ENCODE results near the gene INPP5A.

The INPP5A gene

DNA sequence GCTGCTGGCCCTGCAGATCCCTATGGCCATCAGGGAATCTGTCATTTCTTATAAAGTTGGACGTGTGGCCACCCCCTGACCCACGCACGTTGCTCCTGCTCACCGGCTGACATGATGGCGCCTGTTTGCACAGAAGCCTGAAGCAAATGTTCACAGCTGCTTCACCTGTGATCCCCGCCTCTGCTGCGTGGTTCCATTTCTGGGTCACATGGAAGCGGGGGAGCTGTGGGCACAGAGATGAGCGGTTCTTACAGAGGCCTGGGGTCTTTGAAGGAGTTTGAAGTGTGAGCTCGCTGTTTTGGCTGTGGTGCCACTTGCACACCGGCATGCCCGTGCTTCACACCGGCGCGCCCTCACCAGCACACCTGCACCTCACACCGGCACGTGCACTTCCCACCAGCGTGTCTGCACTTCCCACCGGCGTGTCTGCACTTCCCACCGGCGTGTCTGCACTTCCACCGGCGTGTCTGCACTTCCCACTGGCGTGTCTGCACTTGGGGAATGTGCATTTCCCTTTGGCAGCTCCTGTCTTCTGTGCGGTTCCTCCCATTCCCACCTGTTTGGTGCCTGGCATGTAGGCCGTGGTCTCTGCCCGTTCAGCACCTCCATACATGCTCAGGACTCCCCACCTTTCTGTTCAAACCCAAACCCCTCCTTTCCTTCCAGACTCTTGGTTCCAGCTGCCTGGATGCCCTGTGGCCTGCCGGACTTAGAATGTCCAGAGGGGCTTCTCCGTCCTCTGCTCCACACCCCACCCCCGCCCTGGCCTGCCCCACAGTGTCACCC, 86.7 kb downstream of the INPP5A start:
- TF ChIP-seq, protein P1, sequence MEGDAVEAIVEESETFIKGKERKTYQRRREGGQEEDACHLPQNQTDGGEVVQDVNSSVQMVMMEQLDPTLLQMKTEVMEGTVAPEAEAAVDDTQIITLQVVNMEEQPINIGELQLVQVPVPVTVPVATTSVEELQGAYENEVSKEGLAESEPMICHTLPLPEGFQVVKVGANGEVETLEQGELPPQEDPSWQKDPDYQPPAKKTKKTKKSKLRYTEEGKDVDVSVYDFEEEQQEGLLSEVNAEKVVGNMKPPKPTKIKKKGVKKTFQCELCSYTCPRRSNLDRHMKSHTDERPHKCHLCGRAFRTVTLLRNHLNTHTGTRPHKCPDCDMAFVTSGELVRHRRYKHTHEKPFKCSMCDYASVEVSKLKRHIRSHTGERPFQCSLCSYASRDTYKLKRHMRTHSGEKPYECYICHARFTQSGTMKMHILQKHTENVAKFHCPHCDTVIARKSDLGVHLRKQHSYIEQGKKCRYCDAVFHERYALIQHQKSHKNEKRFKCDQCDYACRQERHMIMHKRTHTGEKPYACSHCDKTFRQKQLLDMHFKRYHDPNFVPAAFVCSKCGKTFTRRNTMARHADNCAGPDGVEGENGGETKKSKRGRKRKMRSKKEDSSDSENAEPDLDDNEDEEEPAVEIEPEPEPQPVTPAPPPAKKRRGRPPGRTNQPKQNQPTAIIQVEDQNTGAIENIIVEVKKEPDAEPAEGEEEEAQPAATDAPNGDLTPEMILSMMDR (IDR thresholded peaks at IDR 0.05; ENCODE audit: low read depth, low read length) = no peak
- no peak for DNase-seq (ENCODE audit: extremely low read depth, low read depth)

DNA sequence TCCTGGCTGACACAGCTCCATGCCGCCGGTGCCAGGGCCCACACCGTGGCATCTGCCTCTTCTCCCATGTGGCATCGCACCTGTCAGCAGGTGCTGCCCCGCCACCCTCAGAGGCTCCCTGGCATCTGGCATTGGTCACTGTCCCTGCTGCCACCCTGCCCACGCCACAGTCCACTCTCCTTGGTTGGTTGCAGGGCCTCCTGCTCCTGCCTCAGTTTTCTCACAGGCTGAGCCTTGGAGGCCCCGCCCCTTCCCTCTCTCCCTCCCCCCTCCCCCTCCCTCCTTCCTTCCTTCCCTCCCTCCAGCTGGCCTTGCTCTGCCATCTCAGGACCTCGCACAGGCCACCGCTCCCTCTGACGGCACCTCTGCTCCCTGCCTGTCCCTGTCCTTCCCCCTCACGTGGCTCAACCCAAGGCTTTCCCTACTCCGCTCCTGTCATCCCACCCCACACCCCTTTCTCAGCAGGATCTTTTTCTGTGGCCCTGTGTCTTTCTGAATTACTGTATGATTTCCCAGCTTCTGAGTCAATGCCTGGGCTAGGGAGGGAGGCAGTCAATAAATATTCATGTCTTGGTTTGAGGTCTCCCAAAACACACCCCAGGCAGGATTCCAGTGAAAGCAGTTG, 87.4 kb downstream of the INPP5A start:
- TF ChIP-seq, protein P1 (IDR thresholded peaks at IDR 0.05; ENCODE audit: low read depth, low read length) = no peak
- no peak for DNase-seq (ENCODE audit: extremely low read depth, low read depth)

DNA sequence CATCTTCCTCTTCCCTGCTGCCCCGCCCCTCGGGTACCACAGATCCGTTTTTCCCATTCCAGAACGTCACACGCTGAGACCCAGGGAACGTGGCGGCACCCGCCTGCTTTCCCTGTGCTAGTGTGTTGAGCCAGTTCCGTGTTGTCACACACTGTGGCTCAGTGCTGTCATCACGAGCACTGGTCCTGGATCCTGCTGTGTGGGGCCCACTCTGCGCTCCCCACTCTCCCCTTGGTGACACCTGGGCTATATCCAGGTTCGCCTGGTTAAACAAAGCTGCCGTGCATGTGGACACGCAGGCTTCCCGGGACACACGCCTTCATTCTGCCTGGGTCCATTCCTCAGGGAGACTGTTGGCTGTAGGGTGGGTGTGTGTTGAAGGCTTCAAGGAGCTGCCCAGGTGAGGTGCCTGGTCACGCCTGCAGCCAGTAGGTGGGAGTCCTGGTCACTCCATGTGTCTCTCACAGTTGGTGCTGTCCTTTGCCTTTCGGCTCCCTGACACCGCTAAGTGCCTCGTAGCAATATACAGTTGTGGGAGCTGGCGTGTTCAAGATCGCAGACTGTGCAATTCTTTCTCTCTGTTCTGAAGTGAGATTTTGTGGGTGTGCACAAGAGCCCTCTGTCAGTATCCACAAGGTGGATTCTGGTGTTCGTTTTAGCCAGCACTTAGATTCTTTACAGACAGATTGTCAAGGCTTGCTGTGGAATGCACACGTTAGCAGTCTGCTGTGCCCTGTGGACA, 88.6 kb downstream of the INPP5A start:
- DNase-seq (ENCODE audit: extremely low read depth, low read depth) = no peak
- TF ChIP-seq, protein P1 (IDR thresholded peaks at IDR 0.05; ENCODE audit: low read depth, low read length) = no peak

- DNase-seq (ENCODE audit: extremely low read depth, low read depth) = no peak
- TF ChIP-seq, protein P1 (IDR thresholded peaks at IDR 0.05; ENCODE audit: low read depth, low read length) = no peak
Observed at GRCh38 chr10:132626761-132627665, 89.4 kb downstream of the INPP5A start.

DNA sequence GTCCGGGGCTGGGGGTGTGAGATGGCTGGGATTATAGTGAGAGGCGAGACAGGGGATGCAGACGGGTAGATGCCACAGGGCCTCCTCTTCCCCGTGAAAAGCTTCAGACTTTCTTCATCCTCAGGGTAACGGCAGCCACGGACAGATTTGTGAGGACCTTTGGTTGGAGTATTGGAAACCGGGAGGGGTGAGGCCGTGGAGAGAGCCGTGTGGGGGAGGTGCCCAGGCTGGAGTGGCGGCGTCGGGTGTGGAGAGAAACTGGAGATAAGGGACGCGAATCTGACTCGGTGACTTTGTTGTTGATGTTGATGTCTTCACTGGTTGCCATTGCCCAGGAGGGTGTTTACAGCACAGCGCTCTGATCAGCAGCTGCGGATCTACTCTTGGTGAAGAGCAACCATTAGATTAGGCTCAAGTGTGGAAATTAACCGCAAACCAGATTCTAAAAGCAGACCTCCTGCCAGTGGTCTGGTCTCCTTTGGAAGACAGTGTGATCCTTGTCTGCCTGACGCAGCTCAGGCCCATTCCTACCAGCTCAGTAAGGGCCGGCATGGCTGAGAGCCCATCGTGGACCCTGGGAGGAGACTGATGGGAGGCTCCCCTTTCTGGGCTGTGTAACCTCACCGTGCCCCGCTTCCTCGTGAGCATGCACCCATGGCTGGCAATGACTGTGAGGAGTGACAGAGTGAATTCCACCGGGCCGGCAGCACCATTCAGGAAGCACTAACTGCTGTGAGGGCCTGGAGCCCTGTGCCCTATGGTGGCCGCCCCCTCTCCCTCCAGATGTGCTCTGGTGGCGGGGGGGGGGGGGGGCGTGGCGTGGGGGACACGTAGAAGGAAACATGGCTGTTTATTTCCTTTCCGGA, 90.3 kb downstream of the INPP5A start:
- no peak for DNase-seq (ENCODE audit: extremely low read depth, low read depth)
- TF ChIP-seq, protein P1 (IDR thresholded peaks at IDR 0.05; ENCODE audit: low read depth, low read length) = no peak

Data from AG09319 (cell line).